Mucosa of descending colon (tissue), 3 donors: ENCODE measurements around the gene PATZ1. TPM values are rescaled to one million over a fixed set of nuclear protein-coding genes. Genes with fewer than 3 reads are reported as not detected.
A peak's percentile ranks its signal among the peaks of the same experiment; 100 is the strongest.

ENCODE experiments used
- ATAC-seq: fragments of 200-7000 bp; cut with Tn5 transposase; one replicate; pipeline ENCODE4 v1.9.1; 2020; ENCODE audit warnings: mild to moderate bottlenecking, moderate library complexity
- DNase-seq, 3 donors: peaks; one replicate each; pipeline ENCODE4 v3.0.0-alpha.2; 2020
- H3K36me3 ChIP-seq: fragments of 200-600 bp; one replicate; pipeline ENCODE4 v1.8.0; 2021; ENCODE audit warnings: low read depth, mild to moderate bottlenecking
- H3K4me1 ChIP-seq: fragments of 200-600 bp; one replicate; pipeline ENCODE4 v1.8.0; 2021; ENCODE audit warnings: low read depth, mild to moderate bottlenecking
- H3K4me3 ChIP-seq: fragments of 200-600 bp; one replicate; pipeline ENCODE4 v1.8.0; 2021; ENCODE audit warnings: mild to moderate bottlenecking
- H3K9me3 ChIP-seq: fragments of 200-600 bp; one replicate; pipeline ENCODE4 v1.8.0; 2021; ENCODE audit warnings: mild to moderate bottlenecking
- intact Hi-C, 2 donors: fragments of 100-400 bp; cut with DNase I in 1 of 2; cut with micrococcal nuclease in 1 of 2; formaldehyde crosslinking; loops; one replicate each; pipeline versions ENCODE4 v1.11.0 to v1.11.1; 2022; cut with DNase I, micrococcal nuclease
- total RNA-seq, 3 donors: library from RNA; stranded (reverse); fragmentation: NEBNext Ultra II Directional in 2 of 3; extraction: Animal tissue kit (Norgen Biotek cat#: 25700) in 2 of 3; gene quantifications; one replicate each; pipeline versions ENCODE4 v1.2.1 to v1.2.4, GENCODE V29; 2021 to 2023
- TF ChIP-seq, protein P1 (sequence below): fragments of 200-600 bp; IDR thresholded peaks from one replicate; pipeline ENCODE4 v1.8.0; 2022; ENCODE audit warnings: antibody characterized with exemption, mild to moderate bottlenecking
- donor health status: DM: no; HTN: no; CAD: no; lungs with moderate emphysema.
- donor health status: DM: no; HTN: no; CAD: no.
- donor health status: DM: no; HTN: yes; CAD: no.

The PATZ1 gene
- total RNA-seq, 3 donors from 2014 or later, result 16.5 to 23.1 (median 16.9) TPM

DNA sequence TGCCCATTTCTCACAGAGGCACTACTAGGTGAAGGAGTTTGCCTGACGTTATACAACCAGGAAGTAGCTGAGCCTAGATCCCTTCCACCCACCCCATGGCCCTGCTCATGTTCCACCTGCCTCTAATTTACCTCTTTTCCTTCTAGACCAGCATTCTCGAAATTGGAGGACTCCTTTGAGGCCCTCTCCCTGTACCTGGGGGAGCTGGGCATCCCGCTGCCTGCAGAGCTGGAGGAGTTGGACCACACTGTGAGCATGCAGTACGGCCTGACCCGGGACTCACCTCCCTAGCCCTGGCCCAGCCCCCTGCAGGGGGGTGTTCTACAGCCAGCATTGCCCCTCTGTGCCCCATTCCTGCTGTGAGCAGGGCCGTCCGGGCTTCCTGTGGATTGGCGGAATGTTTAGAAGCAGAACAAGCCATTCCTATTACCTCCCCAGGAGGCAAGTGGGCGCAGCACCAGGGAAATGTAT lies 68.0 kb downstream of the PATZ1 start:
- Histone ChIP-seq H3K4me1 (no peaks in the 10 kb centered on the region), H3K36me3 (peaks cover 9% of the 10 kb centered on the region), H3K4me3 (no peak overlapping the region), H3K9me3 (no peaks in the 10 kb centered on the region)
- ATAC-seq, result no peak
- peak in 1 of 3 donors; percentile 28 for DNase-seq
- TF ChIP-seq, protein P1, sequence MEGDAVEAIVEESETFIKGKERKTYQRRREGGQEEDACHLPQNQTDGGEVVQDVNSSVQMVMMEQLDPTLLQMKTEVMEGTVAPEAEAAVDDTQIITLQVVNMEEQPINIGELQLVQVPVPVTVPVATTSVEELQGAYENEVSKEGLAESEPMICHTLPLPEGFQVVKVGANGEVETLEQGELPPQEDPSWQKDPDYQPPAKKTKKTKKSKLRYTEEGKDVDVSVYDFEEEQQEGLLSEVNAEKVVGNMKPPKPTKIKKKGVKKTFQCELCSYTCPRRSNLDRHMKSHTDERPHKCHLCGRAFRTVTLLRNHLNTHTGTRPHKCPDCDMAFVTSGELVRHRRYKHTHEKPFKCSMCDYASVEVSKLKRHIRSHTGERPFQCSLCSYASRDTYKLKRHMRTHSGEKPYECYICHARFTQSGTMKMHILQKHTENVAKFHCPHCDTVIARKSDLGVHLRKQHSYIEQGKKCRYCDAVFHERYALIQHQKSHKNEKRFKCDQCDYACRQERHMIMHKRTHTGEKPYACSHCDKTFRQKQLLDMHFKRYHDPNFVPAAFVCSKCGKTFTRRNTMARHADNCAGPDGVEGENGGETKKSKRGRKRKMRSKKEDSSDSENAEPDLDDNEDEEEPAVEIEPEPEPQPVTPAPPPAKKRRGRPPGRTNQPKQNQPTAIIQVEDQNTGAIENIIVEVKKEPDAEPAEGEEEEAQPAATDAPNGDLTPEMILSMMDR, result no peak
- intact Hi-C loops, result no loop called here

DNA sequence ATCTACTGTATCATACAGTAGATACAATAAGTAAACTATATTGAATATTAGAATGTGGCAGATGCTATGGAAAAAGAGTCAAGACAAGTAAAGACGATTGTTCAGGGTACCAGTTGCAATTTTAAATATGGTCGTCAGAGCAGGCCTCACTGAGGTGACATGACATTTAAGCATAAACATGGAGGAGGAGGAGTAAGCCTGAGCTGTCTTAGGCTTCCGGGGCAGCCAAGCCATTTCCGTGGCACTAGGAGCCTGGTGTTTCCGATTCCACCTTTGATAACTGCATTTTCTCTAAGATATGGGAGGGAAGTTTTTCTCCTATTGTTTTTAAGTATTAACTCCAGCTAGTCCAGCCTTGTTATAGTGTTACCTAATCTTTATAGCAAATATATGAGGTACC lies 68.4 kb downstream of the PATZ1 start:
- intact Hi-C loops, result no loop called here
- no peaks in the 10 kb centered on the region for H3K4me1 ChIP-seq
- no peak for ATAC-seq
- TF ChIP-seq, protein P1, result no peak
- no peaks in the 10 kb centered on the region for H3K9me3 ChIP-seq
- H3K4me3 ChIP-seq, result no peak overlapping the region
- DNase-seq, result peak in 1 of 3 donors; percentile 16
- H3K36me3 ChIP-seq, result peaks cover 12% of the 10 kb centered on the region

DNA sequence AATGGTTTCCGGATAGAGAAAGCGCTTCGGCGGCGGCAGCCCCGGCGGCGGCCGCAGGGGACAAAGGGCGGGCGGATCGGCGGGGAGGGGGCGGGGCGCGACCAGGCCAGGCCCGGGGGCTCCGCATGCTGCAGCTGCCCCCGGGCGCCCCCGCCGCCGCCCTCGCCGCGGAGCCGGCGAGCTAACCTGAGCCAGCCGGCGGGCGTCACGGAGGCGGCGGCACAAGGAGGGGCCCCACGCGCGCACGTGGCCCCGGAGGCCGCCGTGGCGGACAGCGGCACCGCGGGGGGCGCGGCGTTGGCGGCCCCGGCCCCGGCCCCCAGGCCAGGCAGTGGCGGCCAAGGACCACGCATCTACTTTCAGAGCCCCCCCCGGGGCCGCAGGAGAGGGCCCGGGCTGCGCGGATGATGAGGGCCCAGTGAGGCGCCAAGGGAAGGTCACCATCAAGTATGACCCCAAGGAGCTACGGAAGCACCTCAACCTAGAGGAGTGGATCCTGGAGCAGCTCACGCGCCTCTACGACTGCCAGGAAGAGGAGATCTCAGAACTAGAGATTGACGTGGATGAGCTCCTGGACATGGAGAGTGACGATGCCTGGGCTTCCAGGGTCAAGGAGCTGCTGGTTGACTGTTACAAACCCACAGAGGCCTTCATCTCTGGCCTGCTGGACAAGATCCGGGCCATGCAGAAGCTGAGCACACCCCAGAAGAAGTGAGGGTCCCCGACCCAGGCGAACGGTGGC lies 69.5 kb downstream of the PATZ1 start:
- ATAC-seq, result no peak

More for the DNA sequence above, 69.5 kb downstream of the PATZ1 start:
- TF ChIP-seq, protein P1, result no peak
- Histone ChIP-seq H3K36me3 (peaks cover 12% of the 10 kb centered on the region), H3K4me3 (no peak overlapping the region), H3K9me3 (no peaks in the 10 kb centered on the region), H3K4me1 (no peaks in the 10 kb centered on the region)
- intact Hi-C loops, result no loop called here
- DNase-seq, result no peak

Other genes starting within 250 kb of the PATZ1 start
- gene SELENOM, start 238.8 kb downstream of the PATZ1 start, total RNA-seq, result 100 to 1,000 TPM in 1 of 3 donors, 10 to 100 TPM in 2; 22.3 to 286 (median 83.4) TPM
- 10 to 100 TPM; 21.3 to 44.0 (median 24.1) TPM for gene INPP5J, start 223.4 kb downstream of the PATZ1 start, total RNA-seq
- under 1 TPM in 1 of 3 donors, not detected in 2; 0.22 TPM for gene PLA2G3, start 205.8 kb downstream of the PATZ1 start, total RNA-seq
- gene RNF185, start 186.2 kb downstream of the PATZ1 start, total RNA-seq, result 10 to 100 TPM; 33.8 to 43.1 (median 38.4) TPM
- 100 to 1,000 TPM in 2 of 3 donors, 10 to 100 TPM in 1; 76.7 to 137 (median 120) TPM for gene LIMK2, start 134.0 kb downstream of the PATZ1 start, total RNA-seq
- gene PIK3IP1, start 53.9 kb downstream of the PATZ1 start, total RNA-seq, result 10 to 100 TPM; 17.1 to 24.7 (median 22.8) TPM
- gene DRG1, start 53.3 kb upstream of the PATZ1 start, total RNA-seq, result 10 to 100 TPM; 39.1 to 50.7 (median 40.5) TPM
- 10 to 100 TPM; 25.0 to 42.0 (median 33.9) TPM for gene EIF4ENIF1, start 143.5 kb upstream of the PATZ1 start, total RNA-seq
- gene SFI1, start 150.2 kb upstream of the PATZ1 start, total RNA-seq, result 10 to 100 TPM; 34.4 to 52.6 (median 49.5) TPM